Anterior cingulate cortex (tissue), 58 donors: ENCODE results near the gene UQCRFS1.
A peak's percentile ranks its signal among the peaks of the same experiment; 100 is the strongest.
"Not testable (repeated sequence)": the region's sequence is repeated elsewhere in the genome, so short reads cannot be mapped to it uniquely, and the experiment has no call there.

Experiments used
- DNase-seq, 58 donors: peaks; one replicate each; lab custom pipeline; 2025; lab: John Stamatoyannopoulos, UW

Gene UQCRFS1

DNA sequence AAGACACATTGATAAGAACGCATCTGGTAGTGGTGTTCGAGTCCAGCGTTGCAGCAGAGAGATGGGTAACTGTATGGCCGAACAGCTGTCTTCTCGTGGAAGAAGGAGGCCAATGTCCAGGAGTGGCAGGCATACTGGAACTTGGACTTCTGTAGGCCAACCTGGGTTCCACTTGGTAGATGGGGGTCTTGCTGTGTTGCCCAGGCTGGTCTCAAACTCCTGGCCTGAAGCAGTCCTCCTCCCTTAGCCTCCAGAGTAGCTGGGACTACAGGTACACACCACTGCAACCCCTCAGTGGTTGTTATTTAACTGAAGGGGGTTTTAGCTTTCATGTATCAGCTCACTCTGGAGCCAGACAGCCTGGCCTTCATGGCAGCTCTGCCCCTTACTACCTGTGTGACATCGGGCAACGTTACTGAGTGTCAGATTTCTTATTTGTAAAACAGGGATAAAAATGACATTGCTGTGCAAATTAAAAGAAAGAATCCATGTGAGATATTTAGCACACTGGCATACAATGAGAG lies 2.4 kb upstream of the UQCRFS1 start:
- DNase-seq: no peak

DNA sequence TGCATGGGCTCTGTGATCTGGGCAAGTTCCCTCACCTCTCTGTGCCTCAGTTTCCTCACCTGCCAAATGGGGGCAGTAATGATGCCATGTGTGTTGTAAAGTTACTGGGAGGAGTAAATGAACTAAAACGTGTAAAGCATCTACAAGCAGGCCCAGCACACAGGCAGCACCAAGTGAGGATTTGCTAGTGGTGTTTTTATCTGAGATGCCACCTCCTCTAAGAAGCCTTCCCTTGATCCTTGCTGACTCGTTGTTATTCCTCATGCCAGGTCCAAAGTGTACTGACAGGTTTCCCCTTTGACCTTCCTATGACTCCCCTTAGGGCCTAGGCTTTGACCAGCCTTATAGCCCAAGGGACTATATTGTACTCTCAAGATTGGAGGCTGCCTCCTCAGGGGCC lies 1.5 kb upstream of the UQCRFS1 start:
- DNase-seq: no peak

DNA sequence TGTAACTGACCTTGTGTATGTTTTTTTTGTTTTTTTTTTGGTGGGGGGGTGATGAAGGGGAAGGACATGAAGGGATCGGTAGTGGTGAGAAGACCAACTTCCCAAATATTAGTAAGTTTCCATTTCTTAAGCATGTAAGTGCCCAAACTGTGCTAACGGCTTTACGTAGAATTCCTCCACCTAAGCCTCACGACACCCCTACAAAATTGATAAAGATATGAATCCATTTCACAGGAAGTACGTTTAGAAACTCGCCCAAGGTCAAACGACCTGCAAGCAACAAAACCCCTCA lies 649 bp downstream of the UQCRFS1 start:
- no peak for DNase-seq

DNA sequence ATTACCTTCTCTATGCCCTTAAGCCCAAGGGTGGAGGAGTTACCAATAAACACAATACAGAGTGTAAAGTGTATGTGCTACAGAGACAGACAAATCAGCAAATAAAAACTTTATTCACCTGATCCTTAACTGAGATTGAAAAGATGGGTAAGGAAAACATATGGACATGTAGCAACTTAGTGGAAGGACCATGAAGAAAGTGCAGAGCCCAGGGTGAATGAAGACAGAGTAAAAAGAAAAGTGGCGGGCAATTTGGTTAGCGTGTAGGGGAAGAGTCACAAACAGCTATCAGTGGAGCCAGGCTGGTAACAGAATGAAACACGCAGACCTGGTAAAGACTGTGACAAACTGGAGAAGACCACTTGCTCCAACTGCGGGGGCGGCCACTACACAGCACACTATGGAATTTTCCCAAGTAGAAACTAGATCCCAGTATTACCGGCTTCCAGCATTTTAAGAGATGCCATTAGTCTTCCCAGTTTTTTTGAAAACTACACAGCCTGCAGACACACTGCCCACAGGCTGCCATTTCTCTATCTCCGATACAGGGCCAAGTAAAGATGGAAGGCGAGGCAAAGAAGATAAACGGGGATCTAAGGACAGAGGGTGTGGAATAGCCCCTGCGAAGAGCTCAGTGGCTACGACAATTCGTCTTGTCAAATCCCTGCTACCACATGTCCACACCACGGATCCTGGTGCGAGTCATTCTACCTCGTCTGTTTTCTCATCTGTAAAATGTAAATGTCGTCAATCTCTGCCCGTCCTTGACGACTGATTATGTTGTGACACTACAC lies 1.2 kb downstream of the UQCRFS1 start:
- DNase-seq: no peak

DNA sequence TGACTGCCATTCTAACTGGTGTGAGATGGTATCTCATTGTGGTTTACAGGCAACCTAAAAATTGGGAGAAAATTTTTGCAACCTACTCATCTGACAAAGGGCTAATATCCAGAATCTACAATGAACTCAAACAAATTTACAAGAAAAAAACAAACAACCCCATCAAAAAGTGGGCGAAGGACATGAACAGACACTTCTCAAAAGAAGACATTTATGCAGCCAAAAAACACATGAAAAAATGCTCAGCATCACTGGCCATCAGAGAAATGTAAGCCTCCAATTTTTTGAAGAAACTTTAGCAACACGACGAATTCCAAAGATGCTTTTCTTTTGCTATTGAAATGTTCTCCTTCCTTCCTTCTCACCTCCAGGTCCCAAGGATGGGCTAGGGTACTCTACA lies 1.9 kb downstream of the UQCRFS1 start:
- DNase-seq: not testable (repeated sequence)

DNA sequence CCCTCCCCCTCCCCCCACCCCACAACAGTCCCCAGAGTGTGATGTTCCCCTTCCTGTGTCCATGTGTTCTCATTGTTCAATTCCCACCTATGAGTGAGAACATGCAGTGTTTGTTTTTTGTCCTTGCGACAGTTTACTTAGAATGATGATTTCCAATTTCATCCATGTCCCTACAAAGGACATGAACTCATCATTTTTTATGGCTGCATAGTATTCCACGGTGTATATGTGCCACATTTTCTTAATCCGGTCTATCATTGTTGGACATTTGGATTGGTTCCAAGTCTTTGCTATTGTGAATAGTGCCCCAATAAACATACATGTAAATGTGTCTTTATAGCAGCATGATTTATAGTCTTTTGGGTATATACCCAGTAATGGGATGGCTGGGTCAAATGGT lies 2.4 kb downstream of the UQCRFS1 start:
- DNase-seq: not testable (repeated sequence)

DNA sequence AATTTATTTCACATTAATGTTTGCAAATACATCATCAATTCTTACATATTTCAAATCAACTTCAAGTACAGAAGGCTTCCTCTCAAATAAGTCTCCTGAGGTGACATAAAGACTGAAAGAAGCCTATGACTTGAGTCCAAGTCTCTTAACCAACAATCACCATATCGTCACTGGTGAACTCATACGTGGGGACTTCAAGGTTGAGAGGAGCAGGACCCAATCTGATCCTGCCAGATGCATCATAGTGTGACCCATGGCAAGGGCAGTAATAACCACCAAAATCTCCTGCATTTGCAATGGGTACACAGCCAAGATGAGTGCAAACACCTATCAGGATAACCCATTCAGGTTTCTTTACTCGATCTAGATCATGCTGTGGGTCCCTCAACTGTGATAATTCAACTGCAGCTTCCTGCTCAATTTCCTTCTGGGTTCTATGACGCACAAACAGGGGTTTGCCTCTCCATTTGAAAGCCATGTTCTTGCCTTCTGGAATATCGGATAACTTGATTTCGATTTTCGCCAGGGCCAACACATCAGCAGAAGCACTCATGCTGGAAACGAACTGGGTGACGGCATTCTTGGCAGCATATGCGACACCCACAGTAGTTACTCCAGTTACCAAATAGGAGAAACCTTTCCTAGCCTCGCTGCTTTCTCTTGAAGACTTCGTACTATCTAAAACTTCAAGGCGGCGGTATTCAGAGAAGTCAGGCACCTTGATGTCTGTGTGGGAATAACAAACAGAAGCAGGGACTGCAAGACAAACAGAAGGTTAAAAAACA lies 5.4 kb downstream of the UQCRFS1 start:
- DNase-seq: not testable (repeated sequence)

DNA sequence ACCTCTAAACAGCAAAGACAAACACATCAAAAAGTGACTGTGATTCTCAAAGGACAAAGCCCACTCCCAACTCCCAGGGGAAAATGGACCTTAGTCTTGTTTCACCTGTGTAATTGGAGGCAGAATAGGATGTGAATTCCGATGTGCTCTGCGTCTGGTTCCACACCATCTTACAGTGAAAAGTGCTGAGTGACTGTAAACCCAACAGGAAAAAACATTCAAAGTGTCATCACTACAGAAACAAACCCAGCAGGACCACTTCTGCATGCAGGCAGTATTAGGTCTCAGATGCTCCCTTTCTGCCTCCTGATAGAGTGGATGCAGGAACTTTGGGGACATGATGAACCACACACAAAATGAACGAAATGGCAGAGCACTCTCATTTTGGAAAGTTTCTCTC lies 6.5 kb downstream of the UQCRFS1 start:
- no peak for DNase-seq

DNA sequence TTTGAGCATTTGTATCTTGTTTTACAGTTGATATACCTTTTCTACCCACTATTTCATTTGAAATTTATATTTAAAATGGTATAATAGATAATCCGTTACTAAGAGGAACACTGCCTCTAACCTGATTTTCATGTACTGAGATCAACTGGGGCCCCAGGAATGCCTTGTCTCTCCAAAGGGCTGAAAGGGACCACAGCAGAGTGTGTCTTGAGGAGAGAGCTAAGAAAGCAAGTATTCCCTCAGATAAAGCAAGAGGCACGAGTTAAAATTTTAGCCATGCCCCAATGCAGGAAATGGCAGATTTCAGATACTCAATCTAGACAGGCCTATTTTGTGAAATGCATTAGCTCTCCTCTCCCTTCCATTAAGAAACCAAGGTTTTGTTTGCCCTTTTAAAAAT lies 10.7 kb downstream of the UQCRFS1 start:
- DNase-seq: no peak

DNA sequence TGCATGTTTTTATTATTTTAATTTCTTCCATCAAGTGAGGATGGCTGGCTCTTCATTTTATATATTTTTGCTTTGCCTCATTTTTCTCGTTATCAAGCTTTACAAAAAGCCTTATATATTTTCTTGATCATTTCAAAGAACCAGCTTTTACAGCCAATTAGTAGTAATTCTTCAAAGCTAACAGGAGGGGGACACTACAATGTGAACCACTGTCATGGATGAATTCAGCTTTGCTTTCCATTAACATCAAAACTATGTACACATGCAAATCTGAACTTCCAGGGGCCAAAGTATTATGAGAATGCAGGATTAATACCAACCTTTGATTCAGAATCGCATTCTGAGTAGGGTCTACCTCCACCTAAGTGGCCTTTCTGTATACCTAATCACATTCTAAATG lies 11.1 kb downstream of the UQCRFS1 start:
- DNase-seq: no peak

DNA sequence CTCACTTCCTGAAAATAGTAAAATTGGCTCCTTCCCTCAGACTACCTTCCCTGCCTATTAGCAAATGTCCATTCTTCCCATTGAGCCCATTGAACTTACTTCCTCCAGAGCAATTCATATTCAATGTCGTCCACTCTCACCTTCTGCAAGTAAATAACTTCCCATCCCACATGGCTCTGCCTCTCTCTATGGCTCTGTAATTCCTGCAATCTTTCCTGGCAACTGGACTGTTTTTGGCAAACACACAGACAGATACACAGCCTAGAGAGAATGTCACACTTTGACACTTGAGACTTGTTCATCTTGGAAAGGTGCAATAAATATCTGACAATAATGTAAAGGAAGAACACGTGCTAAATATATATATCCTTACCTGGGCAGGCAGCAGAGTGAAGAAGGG lies 18.3 kb downstream of the UQCRFS1 start:
- no peak for DNase-seq

DNA sequence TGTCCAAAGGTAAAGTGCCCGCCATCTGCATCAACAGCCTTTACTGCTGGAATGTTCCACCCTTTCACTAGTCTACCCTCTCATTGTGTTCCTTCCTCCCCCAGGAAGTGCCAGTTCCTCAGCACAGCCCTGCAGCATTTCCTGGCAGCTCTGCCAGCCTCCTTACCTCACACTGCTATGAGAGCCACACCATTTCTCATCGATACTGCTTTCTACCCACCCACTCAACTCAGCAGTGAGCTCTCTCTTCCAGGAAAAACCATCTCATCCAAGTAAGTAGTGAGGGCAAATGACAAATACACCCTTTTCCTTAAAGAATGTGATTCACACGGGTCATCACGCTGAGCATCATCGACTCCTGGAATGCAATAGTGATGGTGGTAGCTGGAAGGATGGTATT lies 19.8 kb downstream of the UQCRFS1 start:
- peak in 16 of 58 donors; percentile 3 to 58 (median 24) for DNase-seq

DNA sequence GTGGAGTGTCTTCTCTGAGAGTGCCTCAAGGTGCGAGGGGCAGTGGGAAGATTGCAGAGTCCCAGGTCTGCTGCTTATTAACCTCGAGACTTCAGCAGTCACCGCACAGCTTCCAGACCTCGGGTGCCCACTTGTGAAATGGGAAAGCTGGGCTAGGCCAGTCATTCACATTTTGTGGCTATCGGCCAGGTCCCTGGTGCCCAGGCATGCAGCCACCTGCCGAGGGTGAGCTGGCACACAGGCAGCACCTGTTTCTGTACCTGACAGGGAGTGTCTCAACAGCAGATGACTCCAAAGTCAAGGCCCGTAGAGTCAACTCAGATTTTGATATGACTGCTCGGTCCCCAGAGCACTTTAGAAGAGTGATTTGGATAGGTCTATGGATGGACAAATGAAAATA lies 21.9 kb downstream of the UQCRFS1 start:
- no peak for DNase-seq

DNA sequence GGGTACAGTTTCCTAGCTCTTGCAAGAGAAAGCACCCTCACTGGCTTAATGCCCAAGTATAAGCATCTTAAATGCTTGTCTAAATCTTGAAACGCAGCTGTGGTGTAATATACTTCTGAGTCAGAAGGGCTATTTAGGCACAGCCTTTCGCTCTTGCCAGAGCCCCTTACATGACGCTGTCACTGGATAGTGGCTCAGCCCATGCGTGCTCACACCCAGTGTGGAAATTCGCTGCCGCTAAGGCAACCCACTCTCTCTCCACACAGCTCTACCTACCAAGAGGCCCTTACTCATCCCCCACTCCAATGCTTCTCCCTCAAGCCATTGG lies 24.0 kb downstream of the UQCRFS1 start:
- DNase-seq: peak in 3 of 58 donors; percentile 6 to 23 (median 11)

DNA sequence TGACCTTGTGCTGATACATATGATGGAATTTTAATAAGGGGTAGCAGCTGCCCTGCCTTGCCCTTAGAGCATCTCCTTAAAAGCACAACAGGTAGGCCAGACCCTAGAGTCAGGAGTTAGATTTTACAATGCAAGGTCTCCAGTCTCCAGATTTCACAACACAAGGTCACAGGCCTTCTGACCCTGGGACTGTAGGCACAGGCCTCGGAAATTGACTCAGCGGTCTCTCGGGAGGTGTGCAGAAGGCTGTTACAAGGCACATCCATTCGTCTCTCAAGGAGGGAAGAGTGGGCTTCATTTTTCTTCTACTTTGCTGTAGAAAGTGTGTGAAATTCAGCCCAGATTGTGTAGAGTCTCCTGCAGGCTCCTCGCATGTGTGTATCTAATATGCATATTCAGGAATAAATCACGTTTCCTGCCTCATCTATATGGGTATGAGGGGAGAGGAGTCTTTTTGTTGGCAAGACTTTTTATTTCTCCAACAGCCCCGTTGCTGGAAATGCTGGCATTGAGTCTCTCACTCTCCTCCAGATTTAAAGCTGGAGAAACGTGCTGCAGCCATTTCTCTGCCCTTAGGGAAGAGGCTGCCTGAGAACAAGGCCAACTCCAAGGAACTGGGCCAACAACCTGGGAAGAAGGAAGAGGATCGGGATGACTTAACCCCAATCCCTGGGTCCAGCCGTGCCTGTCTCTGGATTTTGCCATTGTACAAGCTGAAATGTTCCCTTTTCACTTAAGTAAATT lies 24.5 kb downstream of the UQCRFS1 start:
- DNase-seq: peak in 3 of 58 donors; percentile 23 to 44 (median 25)

DNA sequence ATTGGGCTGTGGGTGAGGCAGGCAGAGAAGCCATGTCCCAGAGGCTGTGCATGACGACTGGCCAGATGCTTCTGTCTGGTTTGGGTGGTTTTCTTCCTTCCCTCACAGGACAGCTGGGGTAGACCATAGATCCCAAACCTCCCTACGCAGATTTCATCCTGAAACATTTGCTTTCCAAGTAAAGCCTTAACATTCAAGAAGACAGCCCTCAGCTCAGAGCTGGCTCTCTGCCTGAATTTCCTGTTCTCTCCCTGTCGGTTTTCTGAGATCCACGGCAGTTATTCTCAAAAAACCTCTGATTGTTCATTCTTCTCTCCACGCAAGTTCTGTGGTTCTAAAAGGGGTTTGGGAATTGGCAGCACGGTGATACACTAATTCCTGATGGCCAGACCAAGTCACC lies 25.3 kb downstream of the UQCRFS1 start:
- peak in 12 of 58 donors; percentile 9 to 57 (median 19) for DNase-seq

DNA sequence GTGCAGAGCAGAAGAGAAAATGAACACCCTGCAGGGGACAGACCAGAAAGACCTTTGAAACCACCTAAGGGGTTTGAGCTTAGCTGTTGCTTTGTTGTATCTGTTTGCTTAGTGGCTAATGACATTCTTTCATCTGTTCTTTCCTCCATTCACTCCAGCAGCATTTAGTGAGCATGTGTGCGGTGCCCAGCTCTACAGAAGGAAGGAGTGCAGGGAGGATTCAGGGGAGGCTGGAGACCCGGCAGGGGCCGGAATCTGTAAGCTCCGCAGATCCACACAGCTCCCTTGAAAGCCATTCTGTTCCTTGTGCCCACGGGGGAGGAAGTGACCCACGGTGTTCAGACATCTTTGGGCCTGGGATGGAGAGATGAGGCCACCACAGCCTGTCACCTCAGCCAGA lies 27.5 kb downstream of the UQCRFS1 start:
- DNase-seq: no peak

DNA sequence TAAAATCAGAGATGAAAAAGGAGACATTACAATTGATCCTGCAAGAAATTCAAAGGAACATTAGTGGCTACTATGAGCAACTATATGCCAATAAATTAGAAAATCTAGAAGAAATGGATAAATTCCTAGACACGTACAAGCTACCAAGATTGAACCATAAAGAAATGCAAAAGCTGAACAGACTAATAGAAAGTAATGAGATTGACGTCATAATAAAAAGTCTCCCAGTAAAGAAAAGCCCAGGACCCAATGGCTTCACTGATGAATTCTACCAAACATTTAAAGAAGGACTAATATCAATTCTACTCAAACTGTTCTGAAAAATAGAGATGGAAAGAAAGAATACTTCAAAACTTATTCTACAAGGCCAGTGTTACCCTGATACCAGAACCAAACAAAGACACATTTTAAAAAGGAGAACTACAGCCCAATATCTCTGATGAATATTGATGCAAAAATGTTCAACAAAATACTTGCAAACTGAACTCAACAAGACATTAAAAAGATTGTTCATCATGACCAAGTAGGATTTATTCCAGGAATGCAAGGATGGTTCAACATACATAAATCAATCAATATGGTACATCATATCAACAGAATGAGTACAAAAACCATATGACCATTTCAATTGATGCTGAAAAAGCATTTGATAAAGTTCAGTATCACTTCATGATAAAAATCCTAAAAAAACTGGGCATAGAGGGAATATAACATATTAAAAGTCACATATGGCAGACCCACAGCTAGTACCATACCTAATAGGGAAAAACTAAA lies 35.8 kb downstream of the UQCRFS1 start:
- no peak for DNase-seq

DNA sequence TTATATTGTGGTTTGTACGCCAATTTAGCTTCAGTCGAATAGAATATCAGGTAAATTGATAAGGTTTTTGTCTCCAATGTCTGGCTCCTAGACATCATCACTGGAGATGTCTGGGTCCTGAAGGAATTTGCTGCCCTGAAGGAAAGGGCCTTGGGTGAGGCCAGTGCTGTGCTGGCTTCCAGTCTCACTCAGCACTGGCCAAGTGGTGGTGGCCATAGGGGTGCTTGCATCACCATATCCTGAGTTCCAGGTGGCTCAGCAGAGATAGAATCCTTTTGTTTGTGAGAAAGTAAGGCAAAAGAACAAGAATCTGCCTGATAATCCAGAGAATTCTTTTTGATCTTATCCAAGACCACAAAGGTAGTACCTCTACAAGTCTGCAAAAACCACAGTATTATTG lies 39.1 kb downstream of the UQCRFS1 start:
- DNase-seq: no peak

DNA sequence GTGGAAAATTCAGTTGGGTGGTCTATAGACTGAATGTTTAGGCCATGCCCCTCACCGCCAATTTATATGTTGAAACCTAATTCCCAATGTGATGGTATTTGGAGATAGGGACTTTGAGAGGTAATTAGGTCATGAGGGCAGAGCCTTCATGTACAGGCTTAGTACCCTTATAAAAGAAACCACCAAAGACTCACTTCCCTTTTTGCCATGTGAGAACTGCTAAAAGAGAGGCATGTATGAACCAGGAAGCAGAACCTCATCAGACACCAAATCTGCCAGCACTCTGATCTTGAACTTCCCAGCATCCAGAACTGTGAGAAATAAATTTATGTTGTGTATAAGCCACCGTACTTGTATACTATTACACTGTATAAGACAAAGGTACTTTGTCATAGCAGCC lies 40.6 kb downstream of the UQCRFS1 start:
- no peak for DNase-seq

DNA sequence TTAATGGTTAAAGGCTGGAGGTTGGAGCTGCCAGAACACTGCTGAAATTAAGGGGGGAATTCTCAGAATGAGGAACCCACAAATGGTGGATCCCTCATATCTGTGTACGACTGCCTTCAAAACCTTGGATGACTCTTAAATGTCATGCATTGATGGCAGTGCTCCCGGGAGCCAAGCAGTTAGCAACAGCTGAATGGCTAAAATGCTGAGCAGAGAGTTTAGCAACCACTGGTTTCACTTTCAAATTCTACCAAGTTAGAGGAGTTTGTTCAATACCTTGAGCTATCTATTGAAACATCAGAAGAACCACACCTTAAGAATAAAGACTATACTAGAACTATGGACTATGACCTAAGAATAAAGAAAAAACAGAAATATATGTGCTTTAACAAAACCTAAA lies 41.4 kb downstream of the UQCRFS1 start:
- DNase-seq: no peak
